A673 (cell line): ENCODE measurements around the gene GBX2.

ENCODE experiments used
- CTCF ChIP-seq: fragments of 300-800, 200-600 bp; sonication (generic); conservative IDR thresholded peaks from 2 replicates; pipeline ENCODE4 v1.5.1; 2017; ENCODE audit warnings: low read depth, mild to moderate bottlenecking, antibody characterized with exemption, low read length, moderate library complexity, mixed read lengths
- EZH2 ChIP-seq: fragments of 200-600 bp; sonication (generic); IDR thresholded peaks from 2 replicates; pipeline ENCODE4 v1.6.1; 2017; ENCODE audit warnings: borderline replicate concordance, low read depth, mild to moderate bottlenecking, mixed read lengths, antibody characterized with exemption, low read length; ENCODE audit not compliant: poor library complexity, severe bottlenecking

GRCh38 chr2:236157815-236158498 lies 10.2 kb downstream of the GBX2 start:
- TF ChIP-seq CTCF (no peak), EZH2 (no peak)
